Spleen (tissue), 11 donors: Measurements from ENCODE around the gene SMIM33. TPM values are rescaled to one million over a fixed set of nuclear protein-coding genes. Genes with fewer than 3 reads are reported as not detected.

Experiments used
- DNase-seq: peaks from one replicate; pipeline ENCODE4 v3.0.0-alpha.2; 2020
- H3K27ac ChIP-seq, 8 donors: fragments of 200-600 bp; sonication (generic) in 7 of 8; 1 replicate in 4 of 8; 2 replicates in 4 of 8; pipeline versions ENCODE4 v1.5.0 to v1.8.0; 2016 to 2021; ENCODE audit warnings: inconsistent platforms in 4 of 8, mild to moderate bottlenecking in 4 of 8, moderate library complexity in 1 of 8
- H3K27me3 ChIP-seq, 7 donors: fragments of 200-600 bp; sonication (generic) in 6 of 7; replicated peaks in 1 of 7; 1 replicate in 4 of 7; 2 replicates in 3 of 7; pipeline versions ENCODE4 v1.5.0 to v1.8.0; 2016 to 2021; ENCODE audit warnings: inconsistent platforms in 3 of 7, mild to moderate bottlenecking in 1 of 7
- H3K36me3 ChIP-seq, 6 donors: fragments of 200-600 bp; sonication (generic) in 5 of 6; 1 replicate in 4 of 6; 2 replicates in 2 of 6; pipeline versions ENCODE4 v1.5.0 to v1.8.0; 2016 to 2021; ENCODE audit warnings: inconsistent platforms in 2 of 6
- H3K4me1 ChIP-seq, 6 donors: fragments of 200-600 bp; sonication (generic) in 5 of 6; 1 replicate in 3 of 6; 2 replicates in 3 of 6; pipeline versions ENCODE4 v1.5.0 to v1.8.0; 2016 to 2021; ENCODE audit warnings: inconsistent platforms in 3 of 6
- H3K4me3 ChIP-seq, 8 donors: fragments of 200-600 bp; sonication (generic) in 7 of 8; 1 replicate in 4 of 8; 2 replicates in 4 of 8; pipeline versions ENCODE4 v1.5.0 to v1.8.0; 2016 to 2021; ENCODE audit warnings: inconsistent platforms in 4 of 8, mild to moderate bottlenecking in 4 of 8, moderate library complexity in 2 of 8
- H3K9me3 ChIP-seq, 8 donors: fragments of 200-600 bp; sonication (generic) in 7 of 8; 1 replicate in 4 of 8; 2 replicates in 4 of 8; pipeline versions ENCODE4 v1.5.0 to v1.8.0; 2016 to 2021; ENCODE audit warnings: inconsistent platforms in 4 of 8
- CTCF ChIP-seq, 11 experiments: fragments of 200-600 bp in 7 of 11; fragments of 450-650 bp in 4 of 11; sonication (generic) in 4 of 11; IDR thresholded peaks in 8 of 11; conservative IDR thresholded peaks in 3 of 11; 1 replicate in 7 of 11; 2 replicates in 4 of 11; pipeline versions ENCODE4 v1.4.0 to v1.8.0; 2016 to 2021; ENCODE audit warnings: antibody characterized with exemption in 11 of 11, inconsistent platforms in 4 of 11, mild to moderate bottlenecking in 1 of 11
- POLR2A ChIP-seq, 3 donors: fragments of 450-650 bp; IDR thresholded peaks; one replicate each; pipeline ENCODE4 v1.5.1; 2017; ENCODE audit warnings: antibody characterized with exemption in 3 of 3, mild to moderate bottlenecking in 1 of 3
- POLR2AphosphoS5 ChIP-seq, 3 donors: sonication (generic); formaldehyde crosslinking; IDR thresholded peaks; one replicate each; pipeline ENCODE4 v1.5.1; 2017; ENCODE audit warnings: antibody characterized with exemption in 3 of 3
- WGBS, 5 donors: extraction: QIAGEN DNeasy Blood & Tissue Kit in 3 of 5; methylation state at CpG; one replicate each; pipeline versions ENCODE4 v1.1.5 to v1.1.7; 2013 to 2018; 5-methylcytosine and 5-hydroxymethylcytosine counted together
- intact Hi-C: fragments of 100-400 bp; cut with DNase I; formaldehyde crosslinking; loops from one replicate; pipeline ENCODE4 v1.15.0; 2023; ENCODE audit warnings: low total_unique reads
- polyA plus RNA-seq, 3 donors: library from polyadenylated mRNA; stranded (reverse); fragments of 200-250 nt; gene quantifications; one replicate each; pipeline ENCODE4 v1.2.1, GENCODE V29; 2013
- total RNA-seq, 7 donors: library from RNA; depleted of rRNA in 3 of 7; stranded (reverse); fragments of >200 nt in 3 of 7; fragmentation: NEBNext Ultra II Directional in 4 of 7; extraction: Animal tissue kit (Norgen Biotek cat#: 25700) in 4 of 7; gene quantifications; one replicate each; pipeline versions ENCODE4 v1.1.0 to v1.2.1, GENCODE V29; 2016 to 2021
- donor health status: healthy with polysubstance abuse.
- donor health status: DM: no; HTN: no; CAD: no; lungs with moderate emphysema.
- donor health status: DM: no; HTN: no; CAD: no.
- donor health status: Bipolar disorder and iron deficiency.
- donor health status: healthy.
- donor health status: DM: no; HTN: no; CAD: no.
- donor health status: DM: yes; HTN: yes; CAD: no.

Gene SMIM33
- total and polyA plus RNA-seq, 10 donors, result 0.03 to 0.24 TPM; not detected in 8

GRCh38 chr5:139445325-139446170 lies 25.3 kb upstream of the SMIM33 start:
- H3K4me3 ChIP-seq, result no peak overlapping the region
- TF ChIP-seq POLR2A (IDR thresholded peaks at IDR 0.05) (no peak), POLR2AphosphoS5 (IDR thresholded peaks at IDR 0.05) (no peak), CTCF (IDR thresholded peaks at IDR 0.05 in 8 of 11, conservative IDR thresholded peaks at IDR 0.05 in 3 of 11) (no peak)
- H3K4me1 ChIP-seq, result peaks cover 0 to 10% (median 0%) of the 10 kb centered on the region in 6 donors
- H3K9me3 ChIP-seq, result no peaks in the 10 kb centered on the region
- DNase-seq, result no peak
- no peak overlapping the region for H3K27ac ChIP-seq
- WGBS, 5 donors, result 72 to 80% (median 78%) methylated on average over 7 of the region's 7 CpGs
- H3K36me3 ChIP-seq, result peaks cover 0 to 26% (median 0%) of the 10 kb centered on the region in 6 donors
- no peaks in the 10 kb centered on the region for H3K27me3 ChIP-seq
- intact Hi-C loops, result no loop called here

- intact Hi-C loops, result no loop called here
- 74 to 85% (median 78%) methylated on average over 5 of the region's 5 CpGs for WGBS, 5 donors
- no peak for DNase-seq
- H3K27ac ChIP-seq, result no peak overlapping the region
- H3K4me3 ChIP-seq, result no peak overlapping the region
- H3K4me1 ChIP-seq, result peaks cover 0 to 10% (median 0%) of the 10 kb centered on the region in 6 donors
- TF ChIP-seq POLR2AphosphoS5 (IDR thresholded peaks at IDR 0.05) (no peak), CTCF (IDR thresholded peaks at IDR 0.05 in 8 of 11, conservative IDR thresholded peaks at IDR 0.05 in 3 of 11) (no peak), POLR2A (IDR thresholded peaks at IDR 0.05) (no peak)
- peaks cover 0 to 34% (median 0%) of the 10 kb centered on the region in 6 donors for H3K36me3 ChIP-seq
- no peaks in the 10 kb centered on the region for H3K27me3 ChIP-seq
- H3K9me3 ChIP-seq, result no peaks in the 10 kb centered on the region
Measured at GRCh38 chr5:139446956-139447779, 23.6 kb upstream of the SMIM33 start.

- H3K36me3 ChIP-seq, result peaks cover 0 to 53% (median 0%) of the 10 kb centered on the region in 6 donors
Measured at GRCh38 chr5:139451176-139451575, 19.6 kb upstream of the SMIM33 start.

More at GRCh38 chr5:139451176-139451575, 19.6 kb upstream of the SMIM33 start:
- Histone ChIP-seq H3K9me3 (no peaks in the 10 kb centered on the region), H3K27me3 (no peaks in the 10 kb centered on the region), H3K4me1 (no peaks in the 10 kb centered on the region), H3K4me3 (no peak overlapping the region), H3K27ac (no peak overlapping the region)
- TF ChIP-seq POLR2A (IDR thresholded peaks at IDR 0.05) (no peak), CTCF (IDR thresholded peaks at IDR 0.05 in 8 of 11, conservative IDR thresholded peaks at IDR 0.05 in 3 of 11) (no peak), POLR2AphosphoS5 (IDR thresholded peaks at IDR 0.05) (no peak)
- DNase-seq, result no peak
- WGBS, 5 donors, result 81 to 95% (median 86%) methylated on average over 2 of the region's 2 CpGs
- intact Hi-C loops, result no loop called here
